HG02763 (cell line): ENCODE data around the gene PABPC1L.

Experiments
- ATAC-seq: cut with Tn5 transposase; IDR thresholded peaks from one replicate; pipeline ENCODE4 v1.9.1; 2021; ENCODE audit warnings: mild to moderate bottlenecking, moderate library complexity; ENCODE audit not compliant: unreplicated experiment

The PABPC1L gene

DNA sequence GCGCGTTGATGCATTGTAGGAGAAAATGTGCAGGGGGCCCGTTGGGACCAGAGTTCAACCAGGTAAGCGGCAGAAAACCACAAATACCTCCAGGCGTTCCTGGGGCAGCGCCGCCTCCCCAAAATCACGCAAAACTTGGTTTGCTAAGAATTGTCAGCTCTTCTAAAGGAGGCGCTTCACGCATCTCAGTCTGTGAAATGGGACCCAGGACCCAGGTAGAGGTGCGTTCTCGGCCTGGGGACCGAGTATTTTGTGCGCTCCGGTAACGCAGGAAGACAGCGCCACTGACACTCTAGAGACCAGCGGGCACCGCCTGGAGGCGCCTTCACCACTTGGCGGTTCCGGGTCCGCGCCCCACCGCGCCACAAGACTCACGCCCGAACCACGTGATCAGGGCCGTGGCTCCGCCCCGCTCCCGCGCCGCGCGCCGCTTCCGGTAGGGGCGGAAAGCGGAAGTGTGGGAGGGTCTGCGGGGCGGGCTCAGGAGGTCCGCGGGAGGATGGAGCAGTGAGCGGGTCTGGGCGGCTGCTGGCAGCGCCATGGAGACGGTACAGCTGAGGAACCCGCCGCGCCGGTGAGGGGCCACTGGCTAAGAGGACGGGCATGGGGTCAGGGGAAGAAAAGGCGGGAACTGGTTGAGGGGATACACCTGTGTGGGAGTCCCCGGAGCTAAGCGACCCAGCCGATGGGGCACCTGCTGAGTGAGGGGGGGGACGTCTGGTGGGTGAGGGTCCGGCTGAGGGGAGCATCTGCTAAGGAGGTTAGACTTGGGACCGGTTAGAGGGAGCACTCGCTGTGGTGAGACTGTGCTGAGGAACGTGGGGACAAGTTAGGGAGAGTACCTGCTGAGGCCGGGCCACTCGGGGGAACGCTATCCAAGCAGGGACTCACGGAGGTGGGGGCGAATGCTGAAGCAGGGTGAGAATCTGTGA, 56.4 kb downstream of the PABPC1L start, which contains the start of gene STK4:
Gene STK4 (plus strand): TSS at position 483 of the 932 bp plus-strand sequence. CDS start 57 bp downstream, at position 540.
- ATAC-seq: peak; percentile 77

DNA sequence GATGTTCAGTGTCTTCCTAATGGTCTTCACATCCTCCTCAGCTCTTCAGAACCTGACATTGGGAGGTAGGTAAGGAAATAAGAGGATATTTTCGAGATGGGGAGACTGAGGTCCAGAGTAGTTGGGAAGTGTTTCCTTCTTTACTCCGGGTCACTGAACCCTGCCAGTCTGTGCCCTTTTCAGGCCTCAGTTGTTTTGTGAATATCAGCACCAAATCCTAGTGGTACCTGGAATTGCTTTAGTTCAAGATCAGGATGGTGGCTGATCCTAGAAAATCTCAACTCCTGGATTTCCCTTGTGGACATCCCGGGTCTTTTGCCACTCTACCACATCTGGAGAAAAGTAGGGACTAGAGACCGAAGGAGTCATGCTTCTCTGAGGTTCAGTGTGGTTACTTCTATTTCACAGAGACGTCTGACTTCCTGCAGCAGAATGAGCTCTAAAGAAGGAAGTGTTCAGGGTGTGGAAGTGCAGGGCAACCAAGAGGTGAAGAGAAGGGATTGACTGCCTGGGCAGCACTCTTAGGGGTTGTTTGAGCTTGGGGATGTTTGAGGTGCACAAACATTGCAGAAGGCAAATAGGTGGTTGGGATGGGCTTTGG, 57.4 kb downstream of the PABPC1L start:
- ATAC-seq: no peak

DNA sequence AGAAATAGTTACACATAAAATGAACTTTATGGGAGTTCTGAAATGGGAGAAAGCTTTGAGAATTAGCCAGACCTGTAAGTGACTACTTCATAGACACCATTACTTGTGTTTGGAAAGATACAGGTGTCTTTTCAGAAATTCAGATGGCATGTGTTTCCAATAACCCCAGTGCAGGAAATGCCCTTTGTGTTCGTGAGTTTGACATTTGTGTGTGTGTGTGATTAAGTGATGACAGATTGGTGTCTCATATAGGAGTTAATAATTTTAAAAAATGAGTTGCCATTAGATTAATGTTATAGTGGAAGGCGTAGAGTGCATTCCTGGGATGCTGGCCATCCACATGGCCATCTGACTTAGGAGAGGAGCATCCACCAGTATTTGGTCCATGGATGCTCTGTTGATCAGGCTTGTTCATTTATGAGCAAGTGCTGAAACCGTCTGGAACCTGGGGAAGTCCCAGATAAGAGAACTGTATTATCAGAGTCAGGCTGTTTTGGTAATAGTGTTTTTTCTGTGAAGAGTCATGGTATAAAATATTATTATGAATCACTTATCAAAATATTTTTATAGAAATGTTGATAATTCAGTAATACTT, 59.5 kb downstream of the PABPC1L start:
- no peak for ATAC-seq

DNA sequence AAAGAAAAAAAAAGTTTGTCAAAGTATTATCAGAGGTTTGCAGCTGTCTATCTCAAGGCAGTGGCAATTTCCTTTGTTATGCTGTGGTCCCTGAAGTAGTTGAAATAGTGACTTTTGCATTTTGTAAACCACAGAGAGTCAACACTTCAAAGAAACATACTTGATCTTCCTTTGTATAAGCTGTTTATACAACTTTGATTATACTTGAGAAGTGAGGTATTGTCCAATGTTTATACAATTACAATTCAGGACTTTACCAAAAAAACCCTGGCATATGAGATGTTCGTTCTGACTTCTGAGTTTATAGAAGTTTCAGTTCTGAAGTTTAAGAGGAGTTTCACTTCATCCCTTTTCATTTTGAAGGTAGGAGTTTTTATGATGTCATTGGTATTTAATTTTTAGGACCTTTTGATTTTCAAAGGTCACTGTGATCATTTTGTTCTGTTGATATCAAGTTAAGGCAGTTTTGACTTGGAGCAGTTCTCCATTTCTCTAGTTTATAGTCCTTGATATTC, 60.4 kb downstream of the PABPC1L start:
- no peak for ATAC-seq

DNA sequence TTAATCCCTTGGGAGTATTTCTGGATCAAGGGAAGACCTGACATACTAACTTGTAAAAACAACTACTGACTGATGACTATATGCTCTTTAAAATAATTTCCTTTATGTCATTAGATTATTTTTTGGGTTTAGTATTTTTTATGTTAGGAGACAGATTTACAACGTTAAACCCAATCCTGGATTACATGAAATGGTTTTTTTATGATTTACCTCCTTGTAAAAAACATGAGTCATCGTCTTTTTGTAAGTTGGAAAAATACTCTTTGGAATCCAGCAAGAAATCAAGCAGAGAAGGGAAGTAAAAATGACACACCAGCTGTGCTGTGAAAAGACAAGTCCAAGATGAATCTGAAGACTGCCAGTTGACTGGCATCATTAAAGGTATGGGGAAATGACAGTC, 63.2 kb downstream of the PABPC1L start:
- ATAC-seq: no peak

DNA sequence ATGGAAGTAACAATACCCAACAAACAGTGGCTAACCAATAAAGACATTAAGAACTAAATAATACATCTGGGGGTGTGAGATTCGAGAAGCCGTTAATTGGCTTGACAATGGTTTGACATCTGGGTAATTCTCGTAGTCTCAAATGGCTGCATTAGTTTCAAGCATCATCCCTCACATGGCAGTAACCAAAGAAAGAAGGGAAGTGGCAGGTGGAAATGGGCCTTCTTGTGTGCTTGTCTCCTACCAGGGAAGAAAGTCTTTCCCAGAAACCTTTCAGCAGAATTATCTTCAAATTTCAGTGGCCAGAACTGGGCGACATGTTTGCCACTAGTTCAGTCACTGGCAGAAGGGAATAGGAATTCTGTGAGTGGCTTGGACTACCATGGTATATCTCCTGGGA, 66.8 kb downstream of the PABPC1L start:
- ATAC-seq: no peak

DNA sequence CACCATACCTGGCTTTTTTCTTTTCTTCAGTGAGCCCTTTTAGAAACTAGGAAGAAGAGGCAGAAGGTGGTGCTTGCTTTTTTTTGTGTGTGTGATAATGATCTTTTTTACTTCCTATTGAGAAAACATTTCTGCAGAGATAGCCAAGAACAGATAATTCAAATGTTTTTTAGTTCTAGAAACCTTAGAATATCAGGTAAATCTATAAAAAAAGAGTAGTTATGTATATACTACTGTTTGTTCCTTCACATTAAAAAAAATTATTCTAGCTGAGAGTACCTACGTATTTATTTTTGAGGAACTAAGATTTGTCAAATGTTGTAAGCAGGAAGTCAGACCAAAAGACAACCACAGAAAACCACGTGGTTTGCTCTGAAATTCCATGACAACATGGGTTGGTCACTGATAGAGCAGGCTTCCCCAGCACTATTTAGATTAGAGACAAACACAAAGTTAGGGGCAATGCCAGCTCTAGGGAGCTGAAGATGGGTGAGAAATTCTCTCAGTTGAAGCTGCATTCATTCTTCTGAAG, 69.3 kb downstream of the PABPC1L start:
- peak; percentile 93 for ATAC-seq

DNA sequence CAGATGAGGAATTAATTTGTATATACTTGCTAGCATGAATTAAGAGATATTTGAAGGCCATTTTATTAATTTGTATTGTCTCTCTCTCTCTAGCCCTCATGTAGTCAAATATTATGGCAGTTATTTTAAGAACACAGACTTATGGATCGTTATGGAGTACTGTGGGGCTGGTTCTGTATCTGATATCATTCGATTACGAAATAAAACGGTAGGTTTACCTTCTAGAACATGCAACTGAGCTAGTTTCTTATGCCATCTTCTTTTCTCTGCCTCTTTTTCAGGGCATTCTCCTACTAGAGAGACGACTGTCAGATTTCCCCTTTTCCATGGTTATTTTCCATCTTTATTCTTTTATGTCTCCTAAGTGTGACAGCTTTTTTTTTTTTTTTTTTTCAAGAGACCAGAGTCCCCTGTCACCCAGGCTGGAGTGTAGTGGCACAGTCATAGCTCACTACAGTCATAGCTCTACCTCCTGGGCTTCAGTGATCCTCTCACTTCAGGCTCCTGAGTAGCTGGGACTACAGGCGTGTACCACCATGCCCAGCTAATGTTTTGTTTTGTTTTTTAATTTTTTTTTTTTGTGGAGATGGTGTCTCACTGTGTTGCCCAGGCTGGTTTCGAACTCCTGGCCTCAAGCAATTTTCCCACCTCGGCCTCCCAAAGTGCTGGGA, 72.0 kb downstream of the PABPC1L start:
- no peak for ATAC-seq

DNA sequence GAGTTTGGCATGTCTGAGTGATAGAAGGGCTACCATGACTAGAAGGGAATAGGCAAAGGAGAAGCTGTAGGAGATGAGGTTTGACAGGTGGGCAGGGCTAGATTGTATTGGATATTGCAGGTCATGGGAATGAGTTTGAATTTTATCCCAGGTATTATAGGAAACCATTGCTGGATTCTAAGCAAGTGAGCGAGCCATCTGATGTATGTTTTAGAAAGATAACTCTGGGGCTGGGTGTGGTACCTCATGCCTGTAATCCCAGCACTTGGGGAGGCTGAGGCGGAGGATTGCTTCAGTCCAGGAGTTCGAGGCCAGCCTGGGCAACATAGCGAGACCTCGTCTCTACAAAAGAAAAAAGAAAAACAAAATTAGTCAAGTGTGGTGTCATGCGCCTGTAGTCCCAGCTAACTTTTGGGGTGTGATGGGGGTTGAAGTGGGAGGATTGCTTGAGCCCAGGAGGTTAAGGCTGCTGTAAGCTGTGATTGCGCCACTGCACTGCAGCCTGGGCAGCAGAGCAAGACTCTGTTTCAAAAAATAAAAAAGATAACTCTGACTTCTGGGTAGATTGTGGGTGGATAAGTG, 73.3 kb downstream of the PABPC1L start:
- ATAC-seq: no peak

DNA sequence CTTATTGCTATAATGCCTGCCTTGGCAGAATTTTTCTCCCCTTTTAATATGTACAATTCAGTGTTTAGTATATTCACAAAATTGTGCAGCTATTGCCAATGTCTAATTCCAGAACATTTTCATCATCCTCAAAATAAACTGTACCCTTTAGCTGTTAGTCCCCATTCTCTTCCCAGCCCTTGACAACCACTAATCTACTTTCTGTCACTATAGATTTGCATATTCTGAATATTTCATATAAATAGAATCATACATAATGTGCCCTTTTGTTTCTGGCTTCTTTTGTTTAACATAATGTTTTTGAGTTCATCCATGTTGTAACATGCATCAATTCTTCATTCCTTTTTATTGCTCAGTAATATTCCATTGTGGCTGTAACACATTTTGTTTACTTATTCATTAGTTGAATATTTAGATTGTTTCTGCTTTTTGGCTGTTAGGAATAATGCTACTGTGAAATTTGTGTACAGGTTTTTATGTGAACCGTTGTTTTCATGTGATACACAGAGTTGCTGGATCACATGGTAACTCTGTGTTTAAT, 78.8 kb downstream of the PABPC1L start:
- ATAC-seq: no peak
